HK-2 (cell line): Measurements from ENCODE around the gene PUS3.
"Not testable (repeated sequence)": the region's sequence is repeated elsewhere in the genome, so short reads cannot be mapped to it uniquely, and the experiment has no call there.

Source experiments
- DNase-seq: peaks from one replicate; pipeline ENCODE4 v3.0.0-alpha.2; 2018; ENCODE audit not compliant: unreplicated experiment

Gene PUS3

GRCh38 chr11:125865354-125865753, 37.7 kb downstream of the PUS3 start:
- not testable (repeated sequence) for DNase-seq

- not testable (repeated sequence) for DNase-seq
Measured at GRCh38 chr11:125862786-125863185, 40.2 kb downstream of the PUS3 start.

GRCh38 chr11:125857670-125858069, 45.3 kb downstream of the PUS3 start:
- DNase-seq = not testable (repeated sequence)

- DNase-seq = no peak
Measured at GRCh38 chr11:125846188-125846587, 56.8 kb downstream of the PUS3 start.
